IMR-90 (cell line): ENCODE data around the gene RSRC1. TPM values are rescaled to one million over a fixed set of nuclear protein-coding genes. Genes with fewer than 3 reads are reported as not detected.

Source experiments
- ATAC-seq: fragments of 200-7000 bp; cut with Tn5 transposase; 2 replicates; pipeline ENCODE4 v1.9.1; 2020; ENCODE audit warnings: low read depth, mild to moderate bottlenecking, moderate library complexity
- BruUV-seq: library from RNA; stranded (reverse); fragments of 400-500 nt; replicated peaks from 2 replicates; lab custom pipeline; 2021; lab: Mats Ljungman, UMichigan
- CTCF ChIA-PET: fragments of 300-600 bp; formaldehyde crosslinking; extraction: SDS; loops from one replicate; lab custom pipeline; 2021; ENCODE audit warnings: antibody characterized with exemption; lab: Yijun Ruan, JAX
- POLR2A ChIA-PET: fragments of 300-600 bp; sonication (Branson Sonifier 250); formaldehyde crosslinking; loops from one replicate; lab custom pipeline; 2022; ENCODE audit warnings: antibody characterized with exemption; ENCODE audit not compliant: unreplicated experiment; lab: Charles Lee
- DNase-seq: peaks from one replicate; pipeline ENCODE4 v3.0.0; 2013
- H2AFZ ChIP-seq: replicated peaks from 2 replicates; pipeline ENCODE3; 2013; ENCODE audit warnings: low read length, mild to moderate bottlenecking; ENCODE audit not compliant: poor library complexity
- H2AK5ac ChIP-seq: 2 replicates; pipeline ENCODE4 v1.6.1; 2013; ENCODE audit warnings: low read depth, low read length, inconsistent platforms
- H2AK9ac ChIP-seq: replicated peaks from 2 replicates; pipeline ENCODE3; 2013; ENCODE audit warnings: mild to moderate bottlenecking, low read depth, low read length, moderate library complexity; ENCODE audit not compliant: poor library complexity
- H2BK120ac ChIP-seq: 2 replicates; pipeline ENCODE4 v1.6.1; 2013; ENCODE audit warnings: low read depth, low read length, inconsistent platforms
- H2BK15ac ChIP-seq: 3 replicates; pipeline ENCODE4 v1.6.1; 2013; ENCODE audit warnings: low read depth, low read length, inconsistent platforms
- H2BK20ac ChIP-seq: 2 replicates; pipeline ENCODE4 v1.6.1; 2013; ENCODE audit warnings: low read depth, mild to moderate bottlenecking, inconsistent platforms, low read length, moderate library complexity
- H2BK5ac ChIP-seq: 2 replicates; pipeline ENCODE4 v1.6.1; 2013; ENCODE audit warnings: mild to moderate bottlenecking, low read depth, low read length, inconsistent platforms; ENCODE audit not compliant: poor library complexity, severe bottlenecking
- H3K14ac ChIP-seq: replicated peaks from 2 replicates; pipeline ENCODE4 v1.6.1; 2013; ENCODE audit warnings: low read depth, low read length, inconsistent platforms
- H3K18ac ChIP-seq: 2 replicates; pipeline ENCODE4 v1.6.1; 2013; ENCODE audit warnings: low read depth, low read length, control low read depth
- H3K23ac ChIP-seq: 2 replicates; pipeline ENCODE4 v1.6.1; 2013; ENCODE audit warnings: low read depth, low read length, inconsistent platforms
- H3K27ac ChIP-seq: 2 replicates; pipeline ENCODE4 v1.5.1; 2013; ENCODE audit warnings: mild to moderate bottlenecking, control low read depth, low read length; ENCODE audit not compliant: insufficient read depth
- H3K27me3 ChIP-seq: 2 replicates; pipeline ENCODE4 v1.6.1; 2013; ENCODE audit warnings: low read length; ENCODE audit not compliant: control insufficient read depth, insufficient read depth
- H3K36me3 ChIP-seq: 2 replicates; pipeline ENCODE4 v1.6.1; 2013; ENCODE audit warnings: low read length, mixed read lengths; ENCODE audit not compliant: control insufficient read depth, insufficient read depth
- H3K4ac ChIP-seq: 2 replicates; pipeline ENCODE4 v1.6.1; 2013; ENCODE audit warnings: low read depth, low read length, inconsistent platforms
- H3K4me1 ChIP-seq: 2 replicates; pipeline ENCODE4 v1.6.1; 2013; ENCODE audit warnings: low read length, mixed read lengths; ENCODE audit not compliant: control insufficient read depth, insufficient read depth
- H3K4me2 ChIP-seq: 2 replicates; pipeline ENCODE4 v1.6.1; 2013; ENCODE audit warnings: low read depth, mild to moderate bottlenecking, control low read depth, low read length, moderate library complexity
- H3K4me3 ChIP-seq: 2 replicates; pipeline ENCODE4 v1.5.1; 2013; ENCODE audit warnings: low read depth, mild to moderate bottlenecking, control low read depth, low read length, moderate library complexity; ENCODE audit not compliant: insufficient read depth
- H3K56ac ChIP-seq: 2 replicates; pipeline ENCODE4 v1.6.1; 2013; ENCODE audit warnings: low read length, inconsistent platforms; ENCODE audit not compliant: insufficient read depth; ENCODE audit errors: extremely low read depth
- H3K79me1 ChIP-seq, 2 experiments: 2 replicates each; pipeline ENCODE4 v1.6.1; 2013; ENCODE audit warnings: low read length in 2 of 2, inconsistent platforms in 1 of 2, low read depth in 1 of 2
- H3K9ac ChIP-seq: 2 replicates; pipeline ENCODE4 v1.6.1; 2013; ENCODE audit warnings: low read depth, low read length, control low read depth
- H3K9me1 ChIP-seq: 2 replicates; pipeline ENCODE4 v1.6.1; 2013; ENCODE audit warnings: low read length, inconsistent platforms; ENCODE audit not compliant: insufficient read depth
- H3K9me3 ChIP-seq: 2 replicates; pipeline ENCODE4 v1.6.1; 2013; ENCODE audit warnings: low read length; ENCODE audit not compliant: control insufficient read depth, insufficient read depth
- H4K20me1 ChIP-seq: 2 replicates; pipeline ENCODE4 v1.6.1; 2013; ENCODE audit warnings: low read length, inconsistent platforms; ENCODE audit not compliant: insufficient read depth
- H4K5ac ChIP-seq: 2 replicates; pipeline ENCODE4 v1.6.1; 2013; ENCODE audit warnings: mild to moderate bottlenecking, low read depth, low read length, control low read depth
- H4K8ac ChIP-seq, 2 experiments: 2 replicates each; pipeline ENCODE4 v1.6.1; 2013; ENCODE audit warnings: low read depth in 2 of 2, low read length in 2 of 2, control low read depth in 1 of 2, inconsistent platforms in 1 of 2
- H4K91ac ChIP-seq: 2 replicates; pipeline ENCODE4 v1.6.1; 2013; ENCODE audit warnings: low read depth, low read length, inconsistent platforms; ENCODE audit not compliant: insufficient read depth
- BHLHE40 ChIP-seq: fragments of 150-350 bp; IDR thresholded peaks from 2 replicates; pipeline ENCODE4 v1.6.1; 2016; ENCODE audit warnings: mild to moderate bottlenecking, low read depth, low read length
- CEBPB ChIP-seq: IDR thresholded peaks from 2 replicates; pipeline ENCODE4 v1.6.1; 2012; ENCODE audit warnings: low read depth, low read length, improper control_type of control experiment
- CHD1 ChIP-seq: IDR thresholded peaks from 2 replicates; pipeline ENCODE4 v1.6.1; 2012; ENCODE audit warnings: low read depth, low read length, improper control_type of control experiment
- FOS ChIP-seq: fragments of 150-350 bp; IDR thresholded peaks from 2 replicates; pipeline ENCODE4 v1.6.1; 2016; ENCODE audit warnings: low read depth, low read length
- MAFK ChIP-seq: IDR thresholded peaks from 2 replicates; pipeline ENCODE4 v1.6.1; 2012; ENCODE audit warnings: low read depth, low read length, improper control_type of control experiment
- MAZ ChIP-seq: IDR thresholded peaks from 2 replicates; pipeline ENCODE4 v1.6.1; 2012; ENCODE audit warnings: low read depth, mild to moderate bottlenecking, low read length, improper control_type of control experiment, moderate library complexity, borderline replicate concordance
- MXI1 ChIP-seq: IDR thresholded peaks from 2 replicates; pipeline ENCODE4 v1.6.1; 2012; ENCODE audit warnings: low read depth, mild to moderate bottlenecking, low read length, moderate library complexity, borderline replicate concordance
- NFE2L2 ChIP-seq: fragments of 150-350 bp; IDR thresholded peaks from 2 replicates; pipeline ENCODE4 v1.6.1; 2016; ENCODE audit warnings: low read depth, mild to moderate bottlenecking, low read length
- POLR2A ChIP-seq: IDR thresholded peaks from 2 replicates; pipeline ENCODE4 v1.6.1; 2012; ENCODE audit warnings: mild to moderate bottlenecking, low read depth, low read length
- RAD21 ChIP-seq: IDR thresholded peaks from 2 replicates; pipeline ENCODE4 v1.6.1; 2012; ENCODE audit warnings: low read length, improper control_type of control experiment
- RCOR1 ChIP-seq: IDR thresholded peaks from 2 replicates; pipeline ENCODE4 v1.6.1; 2012; ENCODE audit warnings: mild to moderate bottlenecking, low read length, improper control_type of control experiment; ENCODE audit not compliant: insufficient replicate concordance
- RFX5 ChIP-seq: IDR thresholded peaks from 2 replicates; pipeline ENCODE4 v1.8.0; 2012; ENCODE audit warnings: low read depth, mild to moderate bottlenecking, low read length, moderate library complexity
- SMC3 ChIP-seq: fragments of 150-350 bp; IDR thresholded peaks from 2 replicates; pipeline ENCODE4 v1.6.1; 2016; ENCODE audit warnings: low read depth, mild to moderate bottlenecking, antibody characterized with exemption, low read length, moderate library complexity
- WGBS, 2 experiments: methylation state at CpG; one replicate each; pipeline versions ENCODE4 v1.1.5 to v1.1.7; 2013; ENCODE audit warnings: missing lambda C conversion rate in 2 of 2; ENCODE audit not compliant: insufficient read length in 1 of 2; ENCODE audit errors: extremely low coverage in 2 of 2; 5-methylcytosine and 5-hydroxymethylcytosine counted together
- dilution Hi-C: fragments of 300-500 bp; cut with HindIII; formaldehyde crosslinking; loops from one replicate; pipeline ENCODE4 v1.14.3; 2018; ENCODE audit warnings: low sequenced_read_pairs; ENCODE audit not compliant: unreplicated experiment
- in situ Hi-C: fragments of 300-500 bp; cut with MboI; formaldehyde crosslinking; loops from 3 replicates; pipeline ENCODE4 v1.14.3; 2019; ENCODE audit warnings: low sequenced_read_pairs, inconsistent platforms, mixed read lengths
- intact Hi-C: fragments of 100-400 bp; cut with micrococcal nuclease; formaldehyde crosslinking; loops from 2 replicates; pipeline ENCODE4 v1.10.0; 2022
- polyA plus RNA-seq, 3 experiments: library from polyadenylated mRNA; depleted of rRNA; stranded (reverse); fragments of >200 nt; gene quantifications; 2 replicates each; pipeline ENCODE4 v1.2.3, GENCODE V29; 2012; ENCODE audit warnings: low replicate concordance in 1 of 3
- total RNA-seq: library from RNA; depleted of rRNA; stranded (reverse); fragments of >200 nt; gene quantifications from 2 replicates; pipeline ENCODE4 v1.2.3, GENCODE V29; 2012
- TF ChIP-seq, protein P1 (sequence below): fragments of 150-350 bp; IDR thresholded peaks from 2 replicates; pipeline ENCODE4 v1.6.1; 2016; ENCODE audit warnings: low read depth, mild to moderate bottlenecking, low read length, moderate library complexity, borderline replicate concordance
- TF ChIP-seq, protein P2 (sequence below): conservative IDR thresholded peaks from 2 replicates; pipeline ENCODE4 v1.5.1; 2012; ENCODE audit warnings: mild to moderate bottlenecking, low read depth, low read length, improper control_type of control experiment

The RSRC1 gene
- total and polyA plus RNA-seq, 2 of the 4 experiments (the other 2 are of a cell fraction) = 3.8 to 41.8 TPM

DNA sequence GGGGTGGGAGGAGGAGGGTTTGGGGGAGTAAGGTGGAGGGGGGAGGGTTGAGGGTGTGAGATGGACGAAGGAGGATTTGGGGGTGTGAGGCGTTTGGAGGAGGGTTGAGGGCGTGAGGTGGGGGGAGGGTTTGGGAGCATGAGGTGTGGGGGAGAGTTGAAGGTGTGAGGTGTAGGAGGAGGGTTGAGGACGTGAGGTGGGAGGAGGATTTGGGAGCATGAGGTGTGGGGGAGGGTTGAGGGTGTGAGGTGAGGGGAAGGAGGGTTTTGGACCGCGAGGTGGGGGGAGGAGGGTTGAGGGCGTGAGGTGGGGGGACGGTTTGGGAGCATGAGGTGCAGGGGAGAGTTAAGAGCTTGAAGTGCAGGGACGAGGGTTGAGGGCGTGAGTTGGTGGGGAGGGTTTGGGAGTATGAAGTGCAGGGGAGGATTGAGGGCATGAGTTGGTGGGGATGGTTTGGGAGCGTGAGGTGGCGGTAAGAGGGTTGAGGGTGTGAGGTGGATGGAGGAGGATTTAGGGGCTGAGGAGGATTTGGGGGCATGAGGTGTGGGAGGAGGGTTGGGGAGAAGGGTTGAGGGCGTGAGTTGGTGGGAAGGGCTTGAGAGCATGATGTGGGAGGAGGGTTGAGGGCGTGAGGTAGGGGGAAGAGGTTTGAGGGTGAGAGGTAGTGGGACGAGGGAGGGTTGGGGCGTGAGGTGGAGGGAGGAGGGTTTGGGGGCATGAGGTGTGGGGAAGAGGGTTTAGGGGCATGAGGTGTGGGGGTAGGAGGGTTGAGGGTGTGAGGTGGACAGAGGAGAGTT, 462.3 kb downstream of the RSRC1 start (continued):
- no peak for TF ChIP-seq MXI1

DNA sequence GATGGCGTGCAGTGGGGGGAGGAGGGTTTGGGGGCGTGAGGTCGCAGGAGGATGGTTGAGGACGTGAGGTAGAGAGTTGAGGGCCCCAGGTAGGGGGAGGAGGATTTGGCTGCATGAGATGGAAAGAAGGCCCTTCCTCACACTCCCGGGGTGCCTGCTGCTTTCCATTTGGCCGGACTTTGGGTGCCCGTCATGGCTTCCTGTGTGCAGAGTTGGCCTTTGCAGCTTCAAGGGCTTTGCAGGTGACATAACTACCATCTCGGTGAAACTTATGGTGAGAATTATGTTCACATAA, 462.8 kb downstream of the RSRC1 start:
- Histone ChIP-seq H3K27me3 (no peaks in the 10 kb centered on the region), H3K4me3 (no peak overlapping the region), H3K18ac (no peak overlapping the region), H3K79me1 (no peaks in the 10 kb centered on the region), H3K27ac (no peak overlapping the region), H2AK9ac (no peak overlapping the region), H3K4me1 (no peaks in the 10 kb centered on the region), H4K8ac (no peak overlapping the region), H4K91ac (no peak overlapping the region), H3K9me1 (0 out of 2 replicates have a peak, but pooled peaks cover 2% of the 10 kb centered on the region), H2AFZ (no peak overlapping the region), H3K56ac (no peak overlapping the region), H2BK20ac (no peak overlapping the region), H3K9ac (no peak overlapping the region), H2BK120ac (no peak overlapping the region), H3K4ac (no peak overlapping the region), H3K9me3 (no peaks in the 10 kb centered on the region), H2BK15ac (no peak overlapping the region), H3K23ac (no peak overlapping the region), H3K14ac (no peak overlapping the region), H4K20me1 (no peaks in the 10 kb centered on the region), H2BK5ac (no peak overlapping the region), H2AK5ac (no peak overlapping the region), H3K36me3 (no peaks in the 10 kb centered on the region), H4K5ac (no peak overlapping the region), H3K4me2 (no peak overlapping the region)
- BruUV-seq = no TSS peak
- no peak for ATAC-seq
- ChIA-PET POLR2A (no interaction called here), CTCF (no interaction called here)
- DNase-seq = no peak
- 100% methylated on average over 3 of the region's 8 CpGs; no CpG with 5 or more reads in 1 of the 2 experiments for WGBS, 2 experiments
- intact Hi-C loops (loop anchor here (5.0 kb wide), 1 partner anchor 70 kb away; the partner anchor contains the start of gene GFM1), in situ Hi-C loops (no loop called here), dilution Hi-C loops (no loop called here)
- no peak for TF ChIP-seq NFE2L2
- TF ChIP-seq RAD21 = no peak
- no peak for TF ChIP-seq FOS
- TF ChIP-seq RFX5 = no peak
- TF ChIP-seq MAZ = no peak
- TF ChIP-seq MAFK = no peak
- TF ChIP-seq, protein P1, sequence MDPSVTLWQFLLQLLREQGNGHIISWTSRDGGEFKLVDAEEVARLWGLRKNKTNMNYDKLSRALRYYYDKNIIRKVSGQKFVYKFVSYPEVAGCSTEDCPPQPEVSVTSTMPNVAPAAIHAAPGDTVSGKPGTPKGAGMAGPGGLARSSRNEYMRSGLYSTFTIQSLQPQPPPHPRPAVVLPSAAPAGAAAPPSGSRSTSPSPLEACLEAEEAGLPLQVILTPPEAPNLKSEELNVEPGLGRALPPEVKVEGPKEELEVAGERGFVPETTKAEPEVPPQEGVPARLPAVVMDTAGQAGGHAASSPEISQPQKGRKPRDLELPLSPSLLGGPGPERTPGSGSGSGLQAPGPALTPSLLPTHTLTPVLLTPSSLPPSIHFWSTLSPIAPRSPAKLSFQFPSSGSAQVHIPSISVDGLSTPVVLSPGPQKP = no peak
- TF ChIP-seq CEBPB = no peak
- no peak for TF ChIP-seq MXI1
- TF ChIP-seq, protein P2, sequence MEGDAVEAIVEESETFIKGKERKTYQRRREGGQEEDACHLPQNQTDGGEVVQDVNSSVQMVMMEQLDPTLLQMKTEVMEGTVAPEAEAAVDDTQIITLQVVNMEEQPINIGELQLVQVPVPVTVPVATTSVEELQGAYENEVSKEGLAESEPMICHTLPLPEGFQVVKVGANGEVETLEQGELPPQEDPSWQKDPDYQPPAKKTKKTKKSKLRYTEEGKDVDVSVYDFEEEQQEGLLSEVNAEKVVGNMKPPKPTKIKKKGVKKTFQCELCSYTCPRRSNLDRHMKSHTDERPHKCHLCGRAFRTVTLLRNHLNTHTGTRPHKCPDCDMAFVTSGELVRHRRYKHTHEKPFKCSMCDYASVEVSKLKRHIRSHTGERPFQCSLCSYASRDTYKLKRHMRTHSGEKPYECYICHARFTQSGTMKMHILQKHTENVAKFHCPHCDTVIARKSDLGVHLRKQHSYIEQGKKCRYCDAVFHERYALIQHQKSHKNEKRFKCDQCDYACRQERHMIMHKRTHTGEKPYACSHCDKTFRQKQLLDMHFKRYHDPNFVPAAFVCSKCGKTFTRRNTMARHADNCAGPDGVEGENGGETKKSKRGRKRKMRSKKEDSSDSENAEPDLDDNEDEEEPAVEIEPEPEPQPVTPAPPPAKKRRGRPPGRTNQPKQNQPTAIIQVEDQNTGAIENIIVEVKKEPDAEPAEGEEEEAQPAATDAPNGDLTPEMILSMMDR = no peak
- no peak for TF ChIP-seq CHD1
- TF ChIP-seq BHLHE40 = no peak
- TF ChIP-seq SMC3 = no peak
- TF ChIP-seq POLR2A = no peak
- TF ChIP-seq RCOR1 = no peak
